Measurements from ENCODE around the gene NAB1. TPM values are rescaled to one million over a fixed set of nuclear protein-coding genes. Genes with fewer than 3 reads are reported as not detected.

Gene NAB1
- total RNA-seq, 1 donor from 2014 or later, result 71.3 TPM

DNA sequence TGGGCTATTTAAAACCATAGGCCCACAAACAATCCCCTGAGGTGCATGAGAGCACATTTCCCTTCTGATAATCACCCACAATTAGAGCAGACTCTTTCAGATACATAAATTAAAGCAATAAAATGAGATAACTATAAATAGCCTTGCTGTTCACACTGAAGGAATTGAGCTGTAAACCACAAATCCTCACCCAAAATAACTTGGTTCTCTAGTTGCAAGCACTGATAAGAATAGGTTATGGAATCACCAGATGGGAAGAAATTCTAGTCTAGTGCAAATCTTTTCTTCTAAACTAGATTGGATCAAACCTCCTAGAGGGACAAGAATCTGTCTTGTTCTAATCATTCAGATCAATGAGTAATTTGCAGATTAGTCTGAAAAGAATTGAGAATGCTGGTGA lies 64.6 kb downstream of the NAB1 start:
- DNase-seq (ENCODE audit: low spot score), result no peak

DNA sequence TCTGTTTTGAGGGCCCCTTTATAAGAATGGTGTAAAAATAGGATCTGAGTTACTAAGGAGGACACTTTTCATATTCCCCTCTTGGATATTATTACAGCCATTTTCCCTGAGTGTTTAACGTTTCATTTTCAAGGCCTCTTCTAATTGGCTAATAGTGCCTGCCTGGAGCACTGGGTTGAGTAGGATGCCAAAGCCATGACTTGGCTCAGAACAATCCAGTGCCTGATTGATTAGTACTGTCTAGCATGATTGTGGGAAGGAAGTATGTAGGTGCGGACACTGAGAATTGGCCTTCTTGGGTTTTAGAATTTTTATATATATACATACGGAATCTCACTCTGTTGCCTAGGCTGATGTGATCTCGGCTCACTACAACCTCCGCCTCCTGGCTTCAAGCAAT lies 66.1 kb downstream of the NAB1 start:
- DNase-seq (ENCODE audit: low spot score), result no peak

DNA sequence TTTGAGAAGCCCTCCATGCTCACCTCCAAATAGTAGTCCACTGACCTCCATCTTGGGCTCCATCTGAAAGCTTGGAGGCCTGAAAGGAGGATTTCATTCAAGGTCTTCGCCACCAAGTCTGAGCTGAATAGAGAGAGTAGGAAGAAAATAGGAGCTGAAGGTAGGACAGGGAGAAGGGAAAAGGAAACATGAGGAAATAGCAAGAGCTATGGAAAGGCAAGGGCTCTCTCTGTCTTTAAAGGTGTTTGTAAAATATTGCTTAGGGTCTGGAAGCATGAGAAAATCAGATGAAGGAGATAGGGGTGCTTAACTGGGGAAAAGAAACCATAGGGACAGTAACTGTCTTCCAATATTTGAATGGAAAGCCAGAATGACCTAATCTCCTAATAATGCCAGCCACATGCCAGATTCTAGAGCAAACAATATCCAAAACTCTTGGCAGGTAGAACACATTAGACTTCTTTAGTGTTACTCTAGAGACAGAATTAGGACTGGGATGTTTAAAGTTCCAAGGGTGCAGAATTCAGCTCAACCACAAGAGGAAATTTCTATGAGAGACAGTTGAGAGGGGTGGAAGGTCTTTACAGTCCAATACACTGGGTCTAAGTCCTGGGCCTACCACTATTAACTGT lies 67.4 kb downstream of the NAB1 start:
- DNase-seq (ENCODE audit: low spot score), result no peak

DNA sequence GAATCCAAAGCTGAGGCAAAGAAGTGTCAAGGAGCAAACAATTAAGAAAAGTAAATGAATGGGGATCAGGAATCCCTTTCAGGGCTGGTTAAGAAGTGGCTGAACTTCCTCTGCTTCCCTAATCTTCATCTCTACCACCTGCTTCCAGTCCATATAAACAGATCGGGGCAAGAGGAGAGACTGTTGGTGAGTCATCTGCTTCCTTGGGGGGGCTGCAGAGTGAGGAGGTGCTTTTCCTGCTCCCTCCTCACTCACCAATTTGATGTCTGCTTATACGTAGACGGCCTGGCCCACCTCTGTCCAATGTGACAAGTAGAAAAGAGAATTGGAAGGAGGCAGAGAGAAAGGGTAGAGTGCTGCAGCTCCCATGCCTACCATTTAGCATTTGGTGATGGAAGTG lies 68.4 kb downstream of the NAB1 start:
- no peak for DNase-seq (ENCODE audit: low spot score)

DNA sequence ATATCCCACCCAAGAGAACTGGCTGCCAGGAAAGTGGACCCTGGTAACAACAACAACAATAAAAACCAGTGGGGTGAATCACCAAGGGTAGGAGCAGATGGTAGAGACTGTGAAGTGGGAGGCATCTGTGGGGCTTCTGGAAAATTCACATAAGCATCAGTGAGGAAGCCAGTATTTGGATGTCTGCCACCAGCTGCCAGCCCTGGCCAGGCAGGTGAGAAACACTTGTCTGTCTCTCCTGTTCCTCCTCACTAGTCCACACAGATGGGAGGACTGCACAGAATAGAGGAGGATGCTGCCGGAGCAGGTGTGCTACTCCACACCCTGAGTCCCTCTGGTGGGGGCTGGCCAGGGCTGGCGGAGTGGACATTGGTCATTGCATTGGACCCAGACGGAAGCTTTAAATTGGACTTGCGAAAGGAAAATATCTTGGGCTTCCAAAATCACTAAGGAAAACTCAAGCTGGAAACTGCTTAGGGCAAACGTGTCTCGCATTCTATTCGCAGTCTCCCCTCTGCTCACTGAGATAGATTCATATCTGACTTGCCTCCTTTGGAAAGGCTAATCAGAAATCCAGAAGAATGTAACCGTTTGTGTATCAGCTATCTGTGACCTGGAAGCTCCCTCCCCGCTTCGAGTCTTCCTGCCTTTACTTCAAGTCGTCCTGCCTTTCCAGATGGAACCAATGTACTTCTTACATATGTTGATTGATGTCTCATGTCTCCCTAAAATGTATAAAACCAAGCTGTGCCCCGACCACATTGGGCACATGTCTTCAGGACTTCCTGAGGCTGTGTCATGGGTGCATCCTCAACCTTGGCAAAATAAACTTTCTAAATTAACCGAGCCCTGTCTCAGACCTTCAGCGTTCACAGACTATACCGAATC lies 69.1 kb downstream of the NAB1 start:
- DNase-seq (ENCODE audit: low spot score), result no peak

DNA sequence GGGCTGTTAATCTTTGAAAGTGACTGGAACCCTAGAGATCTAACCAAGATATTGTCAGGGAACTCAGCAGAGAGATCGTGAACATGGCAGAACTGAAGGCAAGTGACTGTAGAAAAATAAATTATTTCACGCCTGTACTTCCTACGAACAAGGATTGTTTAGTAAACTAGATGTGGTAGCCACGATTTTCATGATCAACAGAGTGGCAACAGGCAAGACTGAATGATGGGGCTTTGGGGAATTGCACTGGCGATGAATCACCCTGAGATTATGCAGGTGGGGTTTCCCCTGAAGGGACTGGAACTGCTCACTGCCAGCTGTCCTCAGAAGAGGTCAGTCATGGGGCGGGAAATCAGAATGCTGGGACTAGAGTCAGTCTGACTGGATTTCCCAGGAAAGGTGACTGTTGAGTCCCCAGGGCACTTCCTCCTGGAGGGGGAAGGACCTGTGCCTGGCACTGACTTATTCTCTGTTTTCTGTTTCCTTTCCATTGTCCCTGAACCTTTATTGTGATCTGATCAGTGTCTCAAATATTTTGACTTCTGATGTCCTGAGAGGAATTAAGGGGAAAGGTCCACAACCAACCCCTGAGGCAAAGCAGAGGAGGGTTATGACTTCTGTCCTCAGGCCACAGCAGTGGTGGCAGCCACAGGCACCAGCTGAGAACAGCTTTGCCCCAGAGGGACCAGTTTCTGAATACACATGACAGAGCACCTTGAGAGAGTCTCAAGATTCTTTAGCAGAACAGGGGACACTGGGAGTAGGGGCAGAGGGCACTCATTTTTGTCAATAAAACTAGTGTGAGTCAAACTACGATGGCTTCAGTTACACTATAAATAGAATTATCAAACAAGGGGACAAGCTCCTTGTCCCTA lies 70.0 kb downstream of the NAB1 start:
- DNase-seq (ENCODE audit: low spot score), result peak; percentile 39

- DNase-seq (ENCODE audit: low spot score), result no peak
Measured at GRCh38 chr2:190720276-190720675, 71.4 kb downstream of the NAB1 start.

DNA sequence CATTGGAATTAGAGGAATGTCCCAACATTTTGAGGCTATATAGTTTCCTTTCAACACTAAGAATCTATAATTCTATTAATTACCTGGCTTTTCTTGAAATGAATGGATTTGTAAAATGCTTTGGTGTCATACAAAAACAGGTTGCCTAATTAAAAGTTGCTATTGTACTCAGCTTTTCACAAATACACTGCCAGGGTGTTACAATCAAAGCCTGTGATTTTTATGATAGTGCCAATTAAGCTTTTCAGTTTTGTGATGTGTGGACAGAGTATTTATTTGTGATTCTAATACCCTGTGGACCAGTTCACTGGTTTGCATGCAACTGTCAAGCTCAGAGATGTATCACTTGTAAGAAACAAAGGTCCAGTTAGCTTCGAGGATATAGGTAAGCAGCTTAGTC lies 71.8 kb downstream of the NAB1 start:
- DNase-seq (ENCODE audit: low spot score), result no peak

GRCh38 chr2:190722061-190722759 lies 73.3 kb downstream of the NAB1 start:
- DNase-seq (ENCODE audit: low spot score), result no peak

DNA sequence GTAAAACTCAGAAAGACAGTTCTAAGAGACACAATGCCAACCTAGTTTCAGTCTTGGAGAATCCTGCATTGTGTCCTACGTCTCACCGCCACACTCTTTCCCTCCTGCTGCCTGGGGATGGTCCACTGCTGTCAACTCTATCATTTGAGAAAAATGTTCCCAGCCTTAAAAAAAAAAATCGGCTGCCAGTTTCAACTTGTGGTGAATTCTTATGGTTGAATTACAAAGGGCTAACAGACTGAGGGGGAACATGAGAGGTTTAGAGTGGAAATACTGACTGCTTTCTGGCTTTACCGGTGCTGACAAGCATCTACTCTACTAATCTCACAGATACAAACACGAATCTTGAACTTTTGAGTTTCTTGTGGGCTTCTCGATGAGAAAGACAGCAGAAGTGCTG lies 74.0 kb downstream of the NAB1 start:
- peak; percentile 33 for DNase-seq (ENCODE audit: low spot score)

- DNase-seq (ENCODE audit: low spot score), result no peak
Measured at GRCh38 chr2:190723397-190724090, 74.7 kb downstream of the NAB1 start.

DNA sequence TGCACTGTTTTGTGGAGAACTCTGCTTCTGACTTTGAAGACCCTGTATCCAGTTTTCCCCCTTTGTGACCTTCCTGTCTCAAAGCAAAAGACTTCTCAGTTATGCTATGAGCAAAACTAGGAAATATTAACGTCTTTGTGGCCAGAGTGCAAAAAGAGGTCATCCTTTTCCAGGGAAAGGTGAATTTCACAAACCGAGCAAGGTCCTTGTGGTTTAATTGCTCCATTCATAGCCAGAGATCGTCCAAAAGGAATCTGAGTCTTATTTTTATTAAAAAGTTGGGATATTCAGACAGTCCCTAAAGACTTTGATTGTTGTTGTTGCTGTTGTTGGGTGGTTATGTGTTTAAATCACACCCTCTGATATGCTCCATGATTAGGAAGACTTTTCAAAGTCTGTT lies 77.4 kb downstream of the NAB1 start:
- DNase-seq (ENCODE audit: low spot score), result peak; percentile 6

DNA sequence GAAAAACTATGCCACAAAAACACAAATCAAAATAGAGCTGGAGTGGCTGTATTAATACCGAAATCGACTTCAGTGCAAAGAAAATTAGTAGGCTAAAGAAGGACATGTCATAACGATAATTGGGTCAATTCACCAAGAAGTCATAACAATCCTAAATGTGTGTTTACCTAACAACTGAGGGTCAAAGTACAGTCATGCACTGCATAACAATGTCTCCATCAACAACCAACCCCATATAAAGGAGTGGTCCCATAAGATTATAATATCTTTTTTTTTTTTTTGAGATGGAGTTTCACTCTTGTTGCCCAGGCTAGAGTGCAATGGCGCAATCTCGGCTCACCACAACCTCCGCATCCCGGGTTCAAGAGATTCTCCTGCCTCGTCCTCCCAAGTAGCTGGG lies 87.5 kb downstream of the NAB1 start:
- no peak for DNase-seq (ENCODE audit: low spot score)

DNA sequence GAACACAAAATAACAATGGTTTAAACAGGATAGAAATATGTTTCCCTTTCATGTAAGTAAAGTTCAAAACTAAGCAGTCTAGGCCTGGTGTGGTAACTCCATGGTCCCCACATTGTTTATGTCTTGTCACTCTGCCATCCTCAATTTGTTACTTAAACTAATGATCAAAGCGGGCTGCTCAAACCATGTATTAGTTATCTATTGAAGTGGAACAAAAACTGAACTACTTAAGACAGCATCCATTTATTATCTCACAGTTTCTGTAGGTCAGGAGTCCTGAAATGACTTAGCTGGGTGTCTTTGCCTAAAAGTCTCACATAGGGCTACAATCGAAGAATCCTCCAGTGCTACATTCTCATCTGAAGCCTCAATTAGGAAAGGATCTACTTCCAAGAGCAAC lies 91.6 kb downstream of the NAB1 start:
- no peak for DNase-seq (ENCODE audit: low spot score)

Other genes with a start within 250 kb of the NAB1 start
- 51.5 TPM for gene MFSD6, start 240.7 kb upstream of the NAB1 start, total RNA-seq (ENCODE audit: insufficient read depth, low replicate concordance)
- 11.6 TPM for gene NEMP2, start 114.4 kb upstream of the NAB1 start, total RNA-seq (ENCODE audit: insufficient read depth, low replicate concordance)
- gene GLS, start 231.7 kb downstream of the NAB1 start, total RNA-seq (ENCODE audit: insufficient read depth, low replicate concordance), result 729 TPM

Measured in umbilical cord (tissue), 2 donors.